IPS-18a (cell line): ENCODE results near the gene TUBB2A.
A peak's percentile ranks its signal among the peaks of the same experiment; 100 is the strongest.

Experiments used
- H3K27ac ChIP-seq: one replicate; pipeline ENCODE4 v1.5.1; 2013; ENCODE audit warnings: low read length
- H3K27me3 ChIP-seq: one replicate; pipeline ENCODE4 v1.6.1; 2013; ENCODE audit warnings: mild to moderate bottlenecking, low read length; ENCODE audit not compliant: control insufficient read depth, insufficient read depth
- H3K36me3 ChIP-seq: one replicate; pipeline ENCODE4 v1.6.1; 2013; ENCODE audit warnings: low read depth, low read length; ENCODE audit not compliant: control insufficient read depth
- H3K4me1 ChIP-seq: one replicate; pipeline ENCODE4 v1.6.1; 2013; ENCODE audit warnings: low read depth, low read length; ENCODE audit not compliant: control insufficient read depth
- H3K4me3 ChIP-seq: one replicate; pipeline ENCODE4 v1.5.1; 2013; ENCODE audit warnings: low read length
- H3K9ac ChIP-seq: one replicate; pipeline ENCODE4 v1.6.1; 2013; ENCODE audit warnings: mild to moderate bottlenecking, low read length, moderate library complexity
- H3K9me3 ChIP-seq: one replicate; pipeline ENCODE4 v1.6.1; 2013; ENCODE audit warnings: low read depth, low read length; ENCODE audit not compliant: control insufficient read depth

TUBB2A gene

GRCh38 chr6:3128356-3129108 lies 28.8 kb downstream of the TUBB2A start:
- H3K27ac ChIP-seq, result no peak overlapping the region
- no peaks in the 10 kb centered on the region for H3K4me1 ChIP-seq
- H3K9me3 ChIP-seq, result no peaks in the 10 kb centered on the region
- no peak overlapping the region for H3K9ac ChIP-seq
- no peaks in the 10 kb centered on the region for H3K27me3 ChIP-seq
- H3K36me3 ChIP-seq, result peaks cover 34% of the 10 kb centered on the region
- H3K4me3 ChIP-seq, result no peak overlapping the region

- no peak overlapping the region for H3K4me3 ChIP-seq
- H3K4me1 ChIP-seq, result no peaks in the 10 kb centered on the region
- H3K9ac ChIP-seq, result no peak overlapping the region
- no peaks in the 10 kb centered on the region for H3K27me3 ChIP-seq
- no peaks in the 10 kb centered on the region for H3K9me3 ChIP-seq
- H3K27ac ChIP-seq, result no peak overlapping the region
- peaks cover 34% of the 10 kb centered on the region for H3K36me3 ChIP-seq
These were observed 31.5 kb downstream of the TUBB2A start for GRCh38 chr6:3125815-3126214.

GRCh38 chr6:3124667-3125066 lies 32.7 kb downstream of the TUBB2A start:
- no peak overlapping the region for H3K27ac ChIP-seq
- peaks cover under 1% of the 10 kb centered on the region for H3K4me1 ChIP-seq
- H3K9ac ChIP-seq, result no peak overlapping the region
- H3K27me3 ChIP-seq, result no peaks in the 10 kb centered on the region
- H3K4me3 ChIP-seq, result no peak overlapping the region
- peaks cover 23% of the 10 kb centered on the region for H3K36me3 ChIP-seq
- H3K9me3 ChIP-seq, result no peaks in the 10 kb centered on the region

GRCh38 chr6:3122823-3123182 lies 34.5 kb downstream of the TUBB2A start:
- Histone ChIP-seq H3K4me3 (no peak overlapping the region), H3K9ac (no peak overlapping the region), H3K4me1 (peaks cover 6% of the 10 kb centered on the region), H3K36me3 (peaks cover 7% of the 10 kb centered on the region), H3K27ac (no peak overlapping the region), H3K9me3 (no peaks in the 10 kb centered on the region), H3K27me3 (no peaks in the 10 kb centered on the region)

GRCh38 chr6:3120765-3121089 lies 36.6 kb downstream of the TUBB2A start:
- H3K9ac ChIP-seq, result no peak overlapping the region
- peaks cover 3% of the 10 kb centered on the region for H3K36me3 ChIP-seq
- no peak overlapping the region for H3K27ac ChIP-seq
- no peaks in the 10 kb centered on the region for H3K27me3 ChIP-seq
- H3K4me3 ChIP-seq, result no peak overlapping the region
- H3K9me3 ChIP-seq, result no peaks in the 10 kb centered on the region
- peaks cover 12% of the 10 kb centered on the region for H3K4me1 ChIP-seq

GRCh38 chr6:3119040-3119723 lies 38.2 kb downstream of the TUBB2A start:
- peak overlapping the region; percentile 59 for H3K27ac ChIP-seq
- H3K27me3 ChIP-seq, result no peaks in the 10 kb centered on the region
- H3K36me3 ChIP-seq, result peaks cover 3% of the 10 kb centered on the region
- H3K9me3 ChIP-seq, result no peaks in the 10 kb centered on the region
- H3K9ac ChIP-seq, result peak overlapping the region; percentile 95
- H3K4me3 ChIP-seq, result peak overlapping the region; percentile 98
- H3K4me1 ChIP-seq, result peaks cover 12% of the 10 kb centered on the region

GRCh38 chr6:3118353-3119039 lies 38.8 kb downstream of the TUBB2A start, which contains the start of gene BPHL:
TSS of gene BPHL (plus strand) at chr6:3118711. CDS start at chr6:3118741, 30 bp downstream.
- Histone ChIP-seq H3K27ac (peak within 1 kb of the TSS; percentile 59), H3K36me3 (peaks cover 10% of the 10 kb centered on the region), H3K9me3 (no peaks in the 10 kb centered on the region), H3K4me1 (peaks cover 12% of the 10 kb centered on the region), H3K9ac (peak within 1 kb of the TSS; percentile 95), H3K27me3 (no peaks in the 10 kb centered on the region), H3K4me3 (peak within 1 kb of the TSS; percentile 98)

- H3K4me1 ChIP-seq, result peaks cover 12% of the 10 kb centered on the region
- H3K9me3 ChIP-seq, result no peaks in the 10 kb centered on the region
- no peaks in the 10 kb centered on the region for H3K27me3 ChIP-seq
- H3K4me3 ChIP-seq, result peak overlapping the region; percentile 98
- H3K9ac ChIP-seq, result peak overlapping the region; percentile 95
- peaks cover 13% of the 10 kb centered on the region for H3K36me3 ChIP-seq
- no peak overlapping the region for H3K27ac ChIP-seq
These were observed 39.4 kb downstream of the TUBB2A start for GRCh38 chr6:3117912-3118352.

- Histone ChIP-seq H3K4me1 (peaks cover 9% of the 10 kb centered on the region), H3K27me3 (no peaks in the 10 kb centered on the region), H3K36me3 (peaks cover 28% of the 10 kb centered on the region), H3K27ac (no peak overlapping the region), H3K9me3 (no peaks in the 10 kb centered on the region), H3K4me3 (no peak overlapping the region), H3K9ac (no peak overlapping the region)
These were observed 43.0 kb downstream of the TUBB2A start for GRCh38 chr6:3114377-3114776.

GRCh38 chr6:3109761-3110160 lies 47.6 kb downstream of the TUBB2A start:
- Histone ChIP-seq H3K9ac (no peak overlapping the region), H3K27me3 (no peaks in the 10 kb centered on the region), H3K4me1 (no peaks in the 10 kb centered on the region), H3K9me3 (no peaks in the 10 kb centered on the region), H3K27ac (no peak overlapping the region), H3K36me3 (peaks cover 53% of the 10 kb centered on the region), H3K4me3 (no peak overlapping the region)

- peaks cover 55% of the 10 kb centered on the region for H3K36me3 ChIP-seq
- no peaks in the 10 kb centered on the region for H3K9me3 ChIP-seq
- no peaks in the 10 kb centered on the region for H3K4me1 ChIP-seq
- H3K4me3 ChIP-seq, result no peak overlapping the region
- no peak overlapping the region for H3K27ac ChIP-seq
- H3K9ac ChIP-seq, result no peak overlapping the region
- H3K27me3 ChIP-seq, result no peaks in the 10 kb centered on the region
These were observed 48.5 kb downstream of the TUBB2A start for GRCh38 chr6:3108746-3109414.
